GM12865 (cell line): ENCODE measurements around the gene ACOT7.

Source experiments
- DNase-seq: peaks from one replicate; pipeline ENCODE4 v3.0.0; 2010; ENCODE audit warnings: low read depth
- H3K4me3 ChIP-seq: 2 replicates; pipeline ENCODE4 v1.5.1; 2011; ENCODE audit warnings: mild to moderate bottlenecking, low read depth, low read length, control low read depth
- TF ChIP-seq, protein P1 (sequence below): IDR thresholded peaks from 2 replicates; pipeline ENCODE4 v1.5.1; 2011; ENCODE audit warnings: low read length, control low read depth, low read depth, inconsistent platforms; ENCODE audit not compliant: insufficient read depth; ENCODE audit errors: missing control alignments

ACOT7 gene

DNA sequence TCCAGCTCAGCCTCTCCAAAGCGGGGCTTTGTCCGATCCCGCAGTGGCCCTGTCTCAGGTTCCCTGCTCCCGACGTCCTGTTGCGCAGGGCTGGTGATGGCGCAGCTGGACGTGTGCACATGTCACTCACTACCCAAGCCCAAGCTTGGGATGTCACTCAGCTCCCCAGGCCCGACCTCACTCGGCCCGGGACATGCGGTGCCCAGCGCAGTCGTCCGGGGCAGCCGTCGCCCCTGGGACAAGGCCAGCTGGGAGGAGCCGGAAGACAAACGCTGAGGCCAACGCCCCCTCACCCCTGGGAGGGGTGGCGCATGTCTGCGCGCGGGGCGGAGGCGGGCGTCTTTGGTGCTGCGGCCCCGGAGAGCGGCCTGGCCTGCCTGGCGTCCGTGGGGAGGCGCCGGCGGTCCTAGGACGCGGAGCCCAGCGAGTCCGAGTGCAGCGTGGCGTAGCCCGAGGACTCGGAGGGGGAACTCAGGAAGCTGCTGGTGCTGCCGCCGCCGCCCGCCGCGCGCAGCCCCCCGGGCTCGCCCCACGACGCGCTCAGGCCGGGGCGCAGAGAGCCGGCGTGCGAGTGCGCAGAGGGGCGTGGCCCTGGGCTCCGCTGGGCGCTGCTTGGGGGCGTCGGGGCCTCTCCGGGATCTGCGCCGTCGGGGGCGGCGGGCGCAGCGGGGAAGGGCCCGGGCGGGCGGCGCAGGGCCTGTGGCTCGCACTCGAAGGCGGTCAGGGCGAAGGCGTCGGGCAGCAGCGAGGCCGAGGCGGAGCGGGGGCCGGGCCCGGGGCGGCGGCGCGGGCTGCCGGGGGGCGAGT is 144.4 kb downstream of the ACOT7 start:
- DNase-seq, result no peak

DNA sequence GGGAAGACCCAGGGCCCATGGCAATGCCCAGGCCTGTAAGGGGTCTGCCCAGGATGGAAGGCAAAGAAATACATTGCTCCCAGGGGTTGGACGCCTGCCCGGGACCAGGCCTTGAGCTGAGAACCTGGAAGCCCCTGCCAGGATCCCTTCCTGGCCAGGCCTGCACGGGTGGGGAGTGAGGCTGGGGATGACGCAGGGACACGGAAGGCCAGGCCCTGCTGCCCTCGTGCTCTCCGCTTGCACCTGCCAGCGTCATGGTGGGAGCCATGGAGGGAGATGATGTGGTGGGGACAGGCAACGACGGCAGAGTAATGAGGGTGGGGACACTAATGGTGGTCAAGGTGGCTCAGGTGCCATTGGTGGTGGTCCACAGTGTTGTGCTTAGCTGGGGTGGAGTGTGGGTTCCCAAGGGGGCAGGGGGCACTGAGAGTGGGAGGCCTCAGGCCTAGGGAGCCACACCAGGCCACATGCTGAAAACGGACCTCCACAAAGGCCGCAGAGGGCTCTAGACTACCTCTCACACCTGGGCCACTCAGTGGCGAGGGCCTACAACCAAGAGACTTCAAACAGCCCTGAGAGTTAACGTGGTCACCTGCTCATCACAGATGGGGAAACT is 145.3 kb downstream of the ACOT7 start:
- DNase-seq, result no peak
- TF ChIP-seq, protein P1, sequence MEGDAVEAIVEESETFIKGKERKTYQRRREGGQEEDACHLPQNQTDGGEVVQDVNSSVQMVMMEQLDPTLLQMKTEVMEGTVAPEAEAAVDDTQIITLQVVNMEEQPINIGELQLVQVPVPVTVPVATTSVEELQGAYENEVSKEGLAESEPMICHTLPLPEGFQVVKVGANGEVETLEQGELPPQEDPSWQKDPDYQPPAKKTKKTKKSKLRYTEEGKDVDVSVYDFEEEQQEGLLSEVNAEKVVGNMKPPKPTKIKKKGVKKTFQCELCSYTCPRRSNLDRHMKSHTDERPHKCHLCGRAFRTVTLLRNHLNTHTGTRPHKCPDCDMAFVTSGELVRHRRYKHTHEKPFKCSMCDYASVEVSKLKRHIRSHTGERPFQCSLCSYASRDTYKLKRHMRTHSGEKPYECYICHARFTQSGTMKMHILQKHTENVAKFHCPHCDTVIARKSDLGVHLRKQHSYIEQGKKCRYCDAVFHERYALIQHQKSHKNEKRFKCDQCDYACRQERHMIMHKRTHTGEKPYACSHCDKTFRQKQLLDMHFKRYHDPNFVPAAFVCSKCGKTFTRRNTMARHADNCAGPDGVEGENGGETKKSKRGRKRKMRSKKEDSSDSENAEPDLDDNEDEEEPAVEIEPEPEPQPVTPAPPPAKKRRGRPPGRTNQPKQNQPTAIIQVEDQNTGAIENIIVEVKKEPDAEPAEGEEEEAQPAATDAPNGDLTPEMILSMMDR, result no peak
- no peak overlapping the region for H3K4me3 ChIP-seq

More for the DNA sequence above, 144.4 kb downstream of the ACOT7 start:
- H3K4me3 ChIP-seq, result no peak overlapping the region
- TF ChIP-seq, protein P1, result no peak

DNA sequence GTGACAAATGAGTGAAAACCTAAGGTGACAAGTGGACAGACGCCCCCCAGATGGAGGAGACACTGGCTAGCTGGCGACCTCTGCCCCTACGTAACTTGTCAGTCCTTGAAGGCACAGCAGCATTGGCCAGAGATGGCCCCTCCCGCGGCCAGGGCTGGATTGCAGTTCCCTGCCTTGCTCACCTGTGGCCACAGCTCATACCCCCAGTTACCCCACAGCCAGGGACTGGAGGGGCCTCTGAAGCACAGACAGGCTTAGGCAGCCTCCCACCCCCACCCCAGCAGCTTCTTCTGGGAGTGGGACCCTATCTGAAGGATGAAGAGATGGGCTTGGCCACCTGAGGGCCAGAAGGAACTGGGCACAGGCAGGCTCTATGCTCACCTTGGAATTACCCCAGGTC is 145.9 kb downstream of the ACOT7 start:
- TF ChIP-seq, protein P1, result no peak
- H3K4me3 ChIP-seq, result no peak overlapping the region
- no peak for DNase-seq

DNA sequence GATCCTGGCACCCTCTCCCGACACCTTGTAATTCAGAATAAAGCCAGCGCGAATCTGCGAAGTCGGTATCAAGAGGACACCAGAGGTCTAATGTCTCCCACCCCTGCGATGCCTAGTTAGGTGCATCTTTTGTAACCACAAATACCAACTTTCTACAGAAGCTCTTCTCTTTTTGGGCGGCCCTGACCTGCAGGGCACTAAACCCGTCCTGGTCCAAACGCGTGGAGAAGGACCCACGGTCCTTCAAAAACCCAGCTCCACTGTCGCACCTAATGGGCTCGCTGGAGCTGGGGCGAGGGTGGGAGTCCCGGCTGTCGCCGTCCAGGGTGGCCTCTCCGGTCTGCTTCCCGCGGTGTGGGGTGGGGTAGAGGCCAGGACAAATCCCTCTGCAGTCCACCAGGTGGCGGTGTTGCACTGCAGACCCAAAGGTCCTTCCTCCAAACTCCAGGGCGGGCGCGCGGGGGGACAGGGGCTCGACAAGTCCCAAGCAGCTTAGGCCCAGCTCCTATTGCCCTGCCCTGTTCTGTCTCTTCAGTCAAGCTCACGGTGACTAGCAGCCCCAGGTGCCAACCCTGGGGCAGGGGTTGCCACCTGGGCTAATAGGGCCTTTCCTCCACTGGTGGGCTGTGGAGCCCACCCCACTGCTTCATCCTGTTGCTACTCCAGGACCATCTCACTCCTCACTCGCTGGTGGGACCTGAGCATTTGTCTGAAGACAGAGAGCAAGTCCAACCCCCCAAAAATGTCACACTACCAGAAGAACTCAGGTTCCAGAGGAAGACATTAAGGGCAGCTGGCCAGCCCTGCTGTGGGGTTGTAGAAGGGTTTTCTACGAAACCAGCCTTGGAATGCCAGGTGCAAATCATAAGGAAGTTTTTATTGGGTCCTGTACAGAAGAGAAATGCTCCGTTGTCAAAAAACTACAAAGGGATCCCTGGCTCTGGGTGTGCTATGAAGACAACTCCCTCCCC is 146.8 kb downstream of the ACOT7 start:
- peak; percentile 85 for DNase-seq
- TF ChIP-seq, protein P1, result peak; percentile 93
- no peak overlapping the region for H3K4me3 ChIP-seq

DNA sequence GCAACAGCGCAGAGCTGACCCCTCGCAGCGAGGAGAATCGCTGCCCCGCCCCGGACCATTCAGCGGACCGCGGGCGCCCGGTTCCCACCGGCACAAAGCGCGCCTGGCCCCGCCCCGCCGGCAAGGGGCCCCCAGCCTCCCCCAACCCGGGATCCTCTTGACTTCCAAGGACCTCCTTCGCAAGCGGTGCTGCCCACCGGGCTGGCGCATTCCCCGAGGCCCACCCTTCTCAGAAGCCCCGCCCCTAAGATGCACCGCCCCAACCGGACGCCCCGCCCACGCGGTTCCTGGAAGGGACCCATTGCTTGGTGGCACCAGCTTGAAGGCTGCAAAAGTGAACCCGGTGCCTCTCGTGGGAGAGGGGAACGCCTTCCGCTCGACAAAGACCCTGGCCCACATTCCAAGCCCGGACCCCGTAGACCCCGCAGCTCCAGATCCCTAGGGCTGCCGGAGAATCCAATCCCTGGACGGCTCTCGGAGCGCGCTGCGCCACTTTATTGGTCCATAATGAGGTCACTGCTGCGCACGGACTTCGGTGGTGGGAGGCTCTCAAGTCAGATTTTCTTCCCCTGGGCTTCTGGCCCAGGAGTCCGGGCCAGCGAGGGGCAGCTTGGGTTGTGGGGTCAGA is 147.6 kb downstream of the ACOT7 start:
- peak overlapping the region; percentile 37 for H3K4me3 ChIP-seq
- DNase-seq, result peak; percentile 63
- TF ChIP-seq, protein P1, result no peak
